Glomerular visceral epithelial cell (primary cell): Measurements from ENCODE around the gene VPS37B.

Experiments
- DNase-seq: peaks from one replicate; pipeline ENCODE4 v3.0.0-alpha.2; 2016; ENCODE audit errors: extremely low spot score

The VPS37B gene

DNA sequence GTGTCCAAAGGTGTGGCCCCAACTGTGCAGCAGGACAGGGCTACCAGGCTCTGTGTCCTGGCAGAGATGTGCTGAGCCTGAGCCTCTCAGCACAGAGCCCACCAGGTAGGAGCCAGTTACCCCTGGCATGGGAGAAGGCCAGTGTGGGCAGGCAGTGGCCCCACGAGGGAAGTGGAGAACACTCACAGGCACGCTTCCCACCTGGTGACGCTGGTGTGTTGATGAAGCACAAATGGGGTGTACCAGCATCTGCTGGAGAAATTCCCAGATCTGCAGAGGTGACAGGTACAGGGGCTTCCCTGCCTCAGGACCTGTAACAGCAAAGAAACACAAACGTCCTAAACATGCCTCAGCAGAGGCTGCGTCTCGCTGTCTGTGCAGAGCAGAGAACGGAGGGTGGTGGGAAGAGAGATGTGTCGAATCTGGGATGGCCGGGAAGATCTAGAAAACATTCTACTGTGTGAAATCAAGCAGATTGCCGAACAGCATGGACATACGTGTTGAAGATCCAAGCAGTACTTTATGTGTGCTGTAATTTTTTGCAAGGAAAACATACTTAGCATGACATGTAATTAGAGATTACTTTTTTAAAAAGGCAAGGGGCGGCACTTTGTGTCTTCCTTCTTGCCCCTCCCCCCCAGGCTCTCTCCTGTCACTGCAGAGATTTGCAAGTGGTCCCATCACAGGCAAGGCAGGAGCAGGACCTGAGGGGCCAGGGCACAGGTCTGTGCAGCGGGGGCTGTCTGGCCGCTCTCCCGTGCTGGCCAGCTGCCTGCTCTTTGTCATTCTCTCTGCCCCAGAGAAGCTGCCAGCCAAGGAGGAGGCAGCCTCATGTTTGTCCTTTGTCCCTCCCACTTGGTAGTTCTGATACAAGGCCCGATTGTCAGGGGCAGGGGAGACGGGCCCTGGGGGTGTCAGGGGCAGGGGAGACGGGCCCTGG lies 43.3 kb downstream of the VPS37B start:
- DNase-seq: no peak

DNA sequence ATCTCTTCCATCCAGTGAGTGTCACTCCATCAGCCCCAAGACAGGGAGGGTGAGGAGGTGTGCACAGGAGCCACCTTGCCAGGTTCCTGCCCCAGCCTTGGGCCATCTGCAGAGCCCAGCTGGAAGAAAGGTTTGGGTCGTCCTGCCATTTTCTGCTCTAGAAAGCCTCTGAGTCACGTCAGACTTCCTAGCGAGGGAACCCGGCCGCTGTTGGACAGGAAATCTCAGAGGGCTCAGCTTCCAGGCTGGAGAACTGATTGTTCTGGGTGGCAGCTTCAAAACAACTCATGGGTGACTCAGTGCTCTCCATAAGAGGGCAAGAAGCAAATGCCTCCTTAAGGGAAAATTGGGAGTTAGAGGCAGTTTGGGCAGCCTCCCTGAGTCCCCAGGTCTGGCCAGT lies 44.1 kb downstream of the VPS37B start:
- peak; percentile 78 for DNase-seq

DNA sequence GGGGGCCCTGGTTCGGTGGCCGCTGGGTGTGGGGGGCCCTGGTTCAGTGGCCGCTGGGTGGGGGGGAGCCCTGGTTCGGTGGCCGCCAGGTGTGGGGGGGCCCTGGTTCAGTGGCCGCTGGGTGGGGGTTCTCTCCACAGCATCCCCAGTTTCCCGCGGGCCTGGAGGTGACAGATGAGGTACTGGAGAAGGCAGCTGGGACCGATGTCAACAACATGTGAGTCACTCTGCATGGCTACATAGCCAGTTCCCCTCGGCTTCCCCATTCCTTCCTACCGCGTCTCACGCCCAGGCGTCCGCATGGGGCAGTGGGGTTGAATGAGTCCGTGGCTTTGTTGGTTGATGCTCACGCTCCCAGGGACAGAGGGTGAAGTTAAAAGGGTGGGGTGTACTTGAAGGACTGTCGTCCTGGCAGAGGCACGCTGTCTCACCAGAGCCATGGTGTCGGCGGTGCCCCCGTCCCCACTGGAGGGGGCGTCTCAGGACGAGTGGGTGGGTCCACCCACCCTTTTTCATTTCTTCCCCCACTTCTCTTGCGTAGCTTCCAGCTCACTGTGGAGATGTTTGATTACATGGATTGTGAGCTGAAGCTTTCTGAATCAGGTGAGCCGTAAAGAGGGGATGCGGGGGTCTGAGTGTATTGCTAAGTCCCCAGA lies 45.1 kb downstream of the VPS37B start:
- DNase-seq: peak; percentile 58

DNA sequence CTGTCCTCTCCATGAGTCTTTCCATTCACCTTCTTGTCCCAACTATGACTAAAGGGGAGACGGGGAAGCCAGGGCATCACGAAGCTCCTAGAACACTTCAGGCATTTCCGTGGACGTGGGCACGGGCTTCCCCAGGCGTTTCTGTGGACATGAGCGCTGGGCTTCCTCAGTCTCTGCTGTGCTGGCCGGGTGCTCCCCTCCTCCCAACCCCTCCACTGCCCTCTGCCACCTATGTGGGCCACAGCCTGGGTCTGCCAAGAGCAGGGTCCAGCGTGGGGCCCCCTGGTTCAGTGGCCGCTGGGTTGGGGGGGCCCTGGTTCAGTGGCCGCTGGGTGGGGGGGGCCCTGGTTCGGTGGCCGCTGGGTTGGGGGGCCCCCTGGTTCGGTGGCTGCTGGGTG lies 45.9 kb downstream of the VPS37B start:
- no peak for DNase-seq

DNA sequence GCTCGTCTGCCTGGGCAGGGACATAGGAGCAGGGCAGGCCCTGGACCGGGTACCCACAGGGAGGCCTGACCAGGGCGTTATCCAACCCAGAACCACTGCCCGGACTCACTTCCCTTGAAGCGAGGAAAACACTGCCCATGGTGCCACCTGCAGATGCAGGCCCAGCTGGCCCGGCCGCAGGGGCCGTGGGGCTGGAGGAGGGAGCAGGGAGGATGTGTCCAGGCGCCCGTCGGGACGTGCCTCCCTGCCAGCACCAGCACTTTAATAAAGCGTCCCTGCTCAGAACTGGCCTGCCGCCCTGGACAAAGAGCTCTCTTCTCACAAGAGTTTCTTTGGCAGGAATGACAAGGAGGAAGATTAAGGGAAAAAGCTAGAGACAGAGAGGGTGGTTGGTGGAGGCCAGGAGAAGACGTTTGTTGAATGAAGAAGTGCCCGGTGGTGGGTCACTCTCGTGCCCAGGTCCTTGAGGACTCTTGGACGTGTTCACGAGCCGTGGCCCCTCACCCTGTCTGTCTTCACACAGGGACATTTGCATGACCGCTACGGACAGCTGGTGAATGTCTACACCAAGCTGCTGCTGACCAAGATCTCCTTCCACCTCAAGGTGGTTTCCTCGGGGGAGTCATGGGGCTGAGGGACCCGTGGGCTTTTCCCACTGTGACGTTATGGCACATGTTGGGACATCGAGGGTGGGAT lies 46.4 kb downstream of the VPS37B start:
- DNase-seq: no peak

DNA sequence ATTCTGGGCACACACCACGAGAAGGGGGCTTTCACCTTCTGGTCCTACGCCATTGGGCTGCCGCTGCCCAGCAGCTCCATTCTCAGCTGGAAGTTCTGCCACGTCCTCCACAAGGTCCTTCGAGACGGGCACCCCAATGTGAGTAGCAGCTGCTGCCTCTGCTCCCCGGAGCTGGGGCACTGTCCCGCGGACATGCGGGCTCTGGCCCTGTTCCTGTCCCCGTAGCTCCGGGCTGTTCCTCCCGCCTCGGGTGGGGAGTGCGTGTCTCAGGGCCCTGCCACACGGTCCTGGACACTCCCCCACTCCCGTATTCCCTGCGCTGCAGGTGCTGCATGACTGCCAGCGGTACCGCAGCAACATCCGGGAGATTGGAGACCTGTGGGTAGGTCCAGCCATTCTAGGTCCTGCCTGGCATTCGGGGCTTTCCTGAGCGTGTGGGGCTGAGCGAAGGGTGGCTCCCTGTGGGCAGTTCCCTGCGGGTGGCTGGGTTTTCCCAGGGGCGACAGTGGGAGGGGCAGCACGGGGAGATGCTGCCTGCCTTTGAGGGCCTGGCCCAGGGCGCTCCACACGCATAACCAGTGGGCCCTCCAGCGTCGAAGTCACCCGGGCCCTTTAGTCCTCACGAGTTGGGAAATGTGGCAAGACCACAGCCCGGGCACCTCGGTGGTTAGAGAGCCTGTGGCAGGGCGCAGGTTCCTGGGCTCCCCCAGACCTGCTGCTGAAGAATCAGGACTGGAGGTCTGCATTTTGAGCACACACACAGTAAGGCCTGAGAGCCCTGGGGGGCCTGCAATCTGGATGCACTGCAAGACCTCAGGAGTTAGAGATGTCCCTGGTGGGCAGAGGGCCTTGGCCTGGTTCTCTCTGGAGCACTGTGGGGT lies 47.2 kb downstream of the VPS37B start:
- DNase-seq: no peak

DNA sequence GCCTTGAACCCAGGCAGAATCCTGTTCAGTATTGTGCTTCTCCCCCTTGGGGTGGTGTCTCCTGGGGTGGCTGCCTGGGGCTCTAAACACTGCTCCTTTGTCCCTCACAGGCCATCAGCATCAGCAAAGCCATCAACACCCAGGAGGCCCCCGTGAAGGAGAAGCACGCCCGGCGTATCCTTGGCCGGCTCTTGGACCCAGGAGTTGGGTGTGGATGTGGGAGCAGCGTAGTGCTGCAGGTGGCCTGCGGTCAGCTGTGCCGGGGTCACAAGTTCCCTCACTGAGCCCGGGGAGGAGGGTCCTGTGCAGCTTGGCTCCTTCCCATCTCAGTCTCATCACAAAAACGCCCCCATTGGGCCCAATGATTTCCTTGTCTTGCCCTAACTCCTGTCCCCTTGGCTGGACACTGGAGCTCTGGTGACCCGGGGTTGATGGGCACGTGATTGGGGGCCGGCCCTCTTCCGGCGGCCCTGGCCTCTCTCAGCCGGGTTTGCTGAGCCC lies 48.0 kb downstream of the VPS37B start:
- no peak for DNase-seq

DNA sequence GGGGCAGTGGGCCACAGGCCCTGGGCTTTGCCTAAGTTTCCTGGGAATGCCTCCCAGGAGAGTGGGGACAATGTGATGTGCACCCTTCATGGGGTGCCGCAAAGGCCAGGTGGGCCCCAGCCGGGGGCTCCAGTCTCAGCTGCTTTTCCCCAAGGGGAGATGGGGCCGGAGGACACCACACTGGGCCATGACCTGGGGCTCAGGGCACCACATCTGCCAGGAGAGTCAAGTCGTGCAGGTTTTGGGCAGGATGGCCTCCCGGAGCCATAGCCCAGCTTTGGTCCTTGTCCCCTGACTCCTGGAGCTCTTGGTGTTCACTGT lies 48.4 kb downstream of the VPS37B start:
- DNase-seq: no peak

DNA sequence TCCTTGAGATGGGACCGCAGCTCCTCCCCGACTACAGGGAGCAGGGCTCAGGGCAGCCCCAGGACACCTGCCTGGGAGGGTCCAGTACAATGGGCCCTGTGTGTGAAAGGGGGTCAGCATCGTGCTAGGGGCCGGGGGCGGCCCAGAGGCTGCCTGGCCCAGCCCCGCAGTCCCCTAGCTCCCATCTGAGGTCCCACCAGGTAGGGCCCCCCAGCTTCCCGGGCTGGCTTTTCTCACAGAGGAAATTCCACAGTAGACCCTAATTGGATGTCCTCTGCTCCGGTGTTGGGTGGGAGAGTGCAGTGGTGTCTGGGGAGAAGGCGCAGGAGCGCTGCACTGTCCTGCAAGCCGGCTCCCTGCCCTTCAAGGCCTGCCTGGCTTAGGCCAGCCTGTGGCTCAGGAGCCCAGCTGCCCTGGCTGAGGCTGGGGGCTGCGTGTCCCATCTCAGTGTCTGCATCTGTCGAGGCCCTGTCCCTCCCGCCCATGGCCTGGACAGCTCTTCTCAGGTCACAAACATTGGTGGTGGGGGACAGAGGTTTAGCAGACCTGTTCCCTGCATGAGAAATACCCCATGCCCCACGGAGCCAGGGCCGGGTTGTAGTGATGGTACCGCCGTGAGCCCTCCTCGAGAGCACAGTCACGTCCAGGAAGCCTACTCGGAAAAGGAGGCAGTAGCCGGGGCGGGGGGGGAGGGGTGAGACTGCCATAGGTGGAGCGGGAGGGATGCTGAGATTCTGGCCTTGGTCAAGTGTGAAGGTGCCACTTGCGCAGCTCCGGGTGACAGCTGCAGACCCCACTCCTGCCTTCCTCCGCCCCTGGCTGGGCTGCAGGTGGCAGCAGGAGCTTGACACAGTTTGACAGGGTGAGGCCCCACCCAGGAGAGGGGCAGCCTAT lies 49.1 kb downstream of the VPS37B start:
- no peak for DNase-seq

DNA sequence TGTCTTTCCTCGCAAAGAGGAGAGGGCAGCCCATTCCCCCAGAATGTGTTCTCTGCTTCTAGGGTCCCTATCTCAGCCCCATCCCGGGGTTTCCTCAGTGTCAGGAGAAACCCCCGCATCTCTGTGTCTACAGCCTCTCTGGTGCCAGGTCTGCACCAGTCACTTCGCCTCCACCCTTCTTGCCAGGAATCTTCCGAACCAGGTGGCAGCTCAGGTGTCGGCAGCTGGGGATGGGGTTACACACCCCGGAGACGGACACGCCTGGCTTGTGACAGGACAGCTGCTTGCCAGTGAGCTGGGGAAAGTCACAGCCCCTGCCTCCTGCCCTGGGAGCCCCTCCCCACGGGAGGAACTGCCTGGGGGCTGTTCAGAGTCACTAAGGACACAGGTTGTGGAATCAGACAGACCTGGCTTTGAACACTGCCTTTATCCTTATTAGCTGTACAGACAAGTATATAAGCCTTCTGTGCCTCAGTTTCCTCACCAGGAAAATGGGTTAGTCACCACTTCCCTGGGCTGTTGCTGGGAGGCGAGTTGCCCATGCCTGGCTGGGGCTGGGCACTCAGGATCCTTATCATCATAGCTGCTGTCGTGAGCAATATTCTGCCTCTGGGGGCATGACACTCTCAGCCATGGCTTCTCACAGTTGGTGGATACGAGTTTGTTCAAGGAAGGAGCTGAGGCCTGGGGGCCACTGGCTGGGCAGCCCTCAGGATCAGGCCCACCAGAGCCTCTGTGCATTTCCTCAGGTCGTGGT lies 49.9 kb downstream of the VPS37B start:
- no peak for DNase-seq

DNA sequence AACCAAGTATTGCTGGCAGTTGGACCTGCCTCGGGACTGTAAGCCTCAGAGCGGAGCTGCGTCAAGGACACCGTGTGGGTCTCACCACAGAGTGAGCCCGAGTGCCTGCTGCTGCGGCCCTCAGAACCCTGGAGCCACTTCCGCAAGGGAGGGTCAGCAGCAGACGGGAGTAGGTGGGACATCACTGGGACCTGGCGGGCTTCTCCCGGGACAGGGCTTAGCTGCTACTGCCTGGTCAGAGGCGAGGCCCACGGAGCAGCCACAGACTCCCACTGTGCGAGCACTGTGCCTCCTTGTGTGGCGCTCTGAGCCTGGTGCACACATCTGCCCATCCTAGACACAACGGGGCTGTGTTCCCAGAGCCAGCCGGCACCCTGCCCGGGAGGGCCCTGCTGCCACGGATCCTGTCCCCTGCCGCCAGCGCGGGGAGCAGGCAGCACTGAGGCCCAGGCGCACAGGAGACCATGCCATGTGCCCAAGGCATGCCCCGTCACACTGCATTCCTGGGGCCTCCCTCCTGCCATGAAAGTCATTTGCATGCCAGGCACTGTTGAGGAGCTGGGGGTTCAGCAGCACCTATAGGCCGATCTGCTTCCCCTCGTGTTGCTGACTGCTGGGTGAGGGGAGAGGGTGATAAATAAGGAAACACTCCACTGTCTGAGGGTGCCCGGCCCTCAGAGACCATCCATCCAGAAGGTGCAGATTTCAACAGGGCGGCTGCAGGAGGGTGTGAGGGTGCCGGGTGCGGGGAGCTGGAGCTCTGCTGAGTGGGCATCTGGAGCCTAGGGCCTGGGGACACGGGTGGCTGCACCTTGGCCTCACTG lies 50.7 kb downstream of the VPS37B start:
- DNase-seq: no peak

DNA sequence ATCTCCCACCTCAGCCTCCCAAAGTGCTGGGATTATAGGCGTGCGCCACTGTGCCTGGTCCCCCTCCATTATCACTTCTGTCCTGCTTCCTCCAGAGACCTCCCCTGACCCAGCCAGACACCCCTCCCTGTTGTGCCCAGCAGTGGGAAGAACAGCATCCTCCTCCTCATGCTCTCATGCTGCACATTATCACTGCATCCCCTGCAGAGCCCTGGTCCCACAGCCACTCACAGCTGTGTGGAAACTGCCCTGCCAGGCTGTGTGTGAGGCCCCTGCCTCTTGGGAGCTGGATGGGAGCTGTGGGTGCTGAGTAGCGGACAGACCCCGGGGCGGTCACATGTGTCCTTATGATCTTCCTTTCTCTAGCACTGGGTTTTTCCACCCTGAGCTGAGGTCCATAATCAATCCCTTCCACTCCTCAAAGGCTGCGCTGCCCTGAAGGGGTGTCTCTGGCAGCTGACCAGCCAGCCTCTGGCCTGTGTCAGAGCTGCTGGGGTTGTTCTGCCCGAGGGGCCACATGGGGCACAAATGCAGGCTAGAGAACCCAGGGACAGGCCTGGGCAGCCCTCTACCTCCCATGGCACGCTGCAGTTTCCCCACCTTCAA lies 51.5 kb downstream of the VPS37B start:
- DNase-seq: no peak

DNA sequence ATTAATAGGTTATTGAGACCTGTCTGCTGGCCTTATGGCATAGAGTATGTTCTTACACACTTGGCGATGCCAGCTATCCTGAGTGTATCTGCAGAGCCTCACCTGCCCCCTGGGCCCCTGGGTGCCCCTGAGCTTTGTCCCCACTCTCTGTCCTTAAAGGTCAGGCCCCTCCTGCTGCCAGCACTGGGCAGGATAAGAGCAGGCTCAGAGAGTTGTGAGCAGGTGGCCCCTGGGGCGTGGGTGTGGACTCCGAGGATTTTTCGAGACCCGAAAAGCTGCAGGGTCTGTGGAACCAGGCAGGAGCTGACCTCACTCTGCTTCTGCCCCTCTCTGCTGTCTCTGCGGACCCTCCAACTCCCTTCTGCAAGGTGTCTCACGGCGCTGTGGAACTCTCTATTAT lies 52.5 kb downstream of the VPS37B start:
- DNase-seq: no peak

DNA sequence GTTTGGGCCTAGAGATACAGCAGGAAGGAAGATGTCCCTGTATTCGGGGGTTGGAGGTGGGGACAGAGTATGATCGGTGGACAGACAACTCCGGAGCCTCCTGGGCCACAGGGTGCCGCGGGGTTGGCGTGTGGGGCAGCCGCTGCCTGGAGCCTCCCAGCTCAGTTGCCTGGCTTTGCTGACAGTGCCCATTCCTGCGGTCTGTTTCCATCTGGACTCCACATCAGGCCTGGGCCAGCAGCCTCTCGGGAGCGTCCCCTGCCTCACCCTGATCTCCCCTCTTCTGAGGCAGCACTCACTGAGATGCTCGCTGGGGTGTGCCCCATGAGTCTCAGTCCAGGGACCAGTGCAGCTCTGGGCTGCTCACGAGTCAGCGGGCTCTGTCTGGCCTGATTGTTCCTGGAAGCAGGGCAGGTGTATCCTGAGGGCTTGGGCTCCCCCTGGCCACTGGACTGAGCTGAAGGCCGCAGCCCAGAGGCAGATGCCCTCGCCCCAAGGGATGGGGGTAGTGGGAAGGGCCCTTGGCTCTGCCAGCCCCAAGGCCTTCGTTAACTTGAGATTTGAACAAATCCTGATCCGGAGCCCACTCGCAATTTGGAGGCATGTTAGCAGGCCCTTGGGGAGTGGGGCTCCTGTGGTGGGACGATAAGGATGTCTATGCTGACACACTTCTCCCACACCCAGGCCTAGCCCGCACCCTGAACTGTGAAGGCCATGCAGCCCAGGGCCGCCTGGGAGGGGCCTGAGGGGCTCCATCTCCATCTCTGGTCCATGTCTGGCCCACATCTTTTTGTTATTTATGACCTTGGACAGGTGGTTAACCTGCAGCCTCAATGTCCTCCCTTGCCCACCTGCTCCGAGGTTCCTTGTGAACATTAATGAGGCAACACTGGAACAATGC lies 53.2 kb downstream of the VPS37B start:
- DNase-seq: peak; percentile 49

DNA sequence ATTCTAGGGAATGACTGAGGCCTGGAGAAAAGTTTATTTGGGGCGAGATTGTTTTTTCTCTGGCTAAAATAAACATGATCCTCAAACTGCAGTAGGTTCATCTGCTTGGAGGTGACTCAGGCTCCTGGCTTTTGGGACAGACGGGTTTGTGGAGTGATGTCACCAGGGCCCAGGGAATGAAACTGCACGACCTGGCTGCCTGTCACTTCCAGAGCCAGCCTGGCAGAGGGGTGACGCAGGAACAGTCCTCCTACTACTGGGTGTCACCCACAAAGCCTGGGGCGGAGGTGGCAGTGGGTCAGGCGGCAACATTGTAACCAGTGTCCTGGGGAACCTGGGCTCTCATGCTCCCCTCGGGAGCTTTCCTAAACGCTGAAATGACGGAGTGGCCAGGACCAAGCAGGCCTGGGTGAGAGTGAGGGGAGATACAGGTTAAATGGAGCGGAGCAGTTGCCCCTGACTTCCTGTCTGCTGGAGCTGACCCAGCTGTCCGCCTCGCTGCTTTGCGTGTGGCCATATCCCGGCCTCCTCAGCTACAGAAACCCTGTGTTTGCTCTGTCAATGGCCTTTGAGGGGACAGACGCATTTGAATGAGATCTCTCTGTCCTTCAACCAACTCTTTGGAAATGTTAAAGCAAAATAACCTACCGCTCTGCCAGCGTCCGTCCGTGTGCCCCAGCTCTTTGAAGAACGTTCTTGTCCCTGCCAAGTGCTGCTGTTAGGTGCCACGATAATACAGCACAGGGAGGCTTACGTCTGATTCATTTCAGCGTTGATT lies 54.2 kb downstream of the VPS37B start:
- DNase-seq: peak; percentile 56
